Erythroblast (primary cell): ENCODE data around the gene OR6V1.

Source experiments
- GATA1 ChIP-seq: IDR thresholded peaks from 2 replicates; pipeline ENCODE4 v1.6.1; 2011; ENCODE audit warnings: low read depth, mild to moderate bottlenecking, control low read depth, low read length, moderate library complexity
- POLR2A ChIP-seq: IDR thresholded peaks from 2 replicates; pipeline ENCODE4 v1.6.1; 2011; ENCODE audit warnings: mild to moderate bottlenecking, low read length

GRCh38 chr7:143096146-143096545, 44.0 kb downstream of the OR6V1 start:
- TF ChIP-seq POLR2A (no peak), GATA1 (no peak)
